GM19328 (cell line): ENCODE results near the gene OR4M1.
"Not testable (repeated sequence)": the region's sequence is repeated elsewhere in the genome, so short reads cannot be mapped to it uniquely, and the experiment has no call there.

Source experiments
- ATAC-seq: cut with Tn5 transposase; IDR thresholded peaks from one replicate; pipeline ENCODE4 v1.9.1; 2021; ENCODE audit warnings: mild to moderate bottlenecking, moderate library complexity; ENCODE audit not compliant: unreplicated experiment

OR4M1 gene

DNA sequence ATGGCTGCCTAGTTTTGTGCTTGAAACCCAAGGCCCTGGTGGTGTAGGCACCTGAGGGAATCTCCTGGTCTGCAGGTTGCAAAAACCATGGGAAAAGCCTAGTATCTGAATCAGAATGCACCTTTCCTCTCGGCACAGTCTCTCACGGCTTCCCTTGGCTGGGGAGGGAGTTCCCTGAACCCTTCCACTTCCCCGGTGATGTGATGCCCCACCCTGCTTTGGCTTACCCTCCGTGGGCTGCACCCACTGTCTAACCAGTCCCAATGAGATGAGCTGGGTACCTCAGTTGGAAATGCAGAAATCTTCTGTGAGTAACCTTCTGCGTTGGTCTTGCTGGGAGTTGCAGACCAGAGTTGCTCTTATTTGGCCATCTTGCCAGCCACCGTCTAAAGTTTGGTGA, 47.7 kb downstream of the OR4M1 start:
- ATAC-seq = not testable (repeated sequence)

DNA sequence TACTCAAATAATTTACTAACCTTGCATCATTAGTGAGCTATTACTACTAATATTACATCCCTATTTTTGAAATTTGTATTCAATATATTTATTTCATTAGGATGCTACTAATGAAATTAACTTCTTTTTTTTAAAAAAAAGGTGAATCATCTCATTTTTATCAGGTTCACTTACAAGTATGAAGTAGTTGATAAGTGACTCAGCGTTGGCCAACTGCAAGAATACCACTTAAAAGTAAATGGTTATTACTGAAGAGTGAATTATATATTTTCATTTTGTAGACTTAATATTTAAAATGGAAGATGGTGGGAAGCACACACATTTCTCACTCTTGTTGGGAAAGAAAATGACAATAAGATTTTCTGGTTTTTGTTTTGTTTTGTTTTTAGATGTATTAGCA, 49.9 kb downstream of the OR4M1 start:
- ATAC-seq = no peak

DNA sequence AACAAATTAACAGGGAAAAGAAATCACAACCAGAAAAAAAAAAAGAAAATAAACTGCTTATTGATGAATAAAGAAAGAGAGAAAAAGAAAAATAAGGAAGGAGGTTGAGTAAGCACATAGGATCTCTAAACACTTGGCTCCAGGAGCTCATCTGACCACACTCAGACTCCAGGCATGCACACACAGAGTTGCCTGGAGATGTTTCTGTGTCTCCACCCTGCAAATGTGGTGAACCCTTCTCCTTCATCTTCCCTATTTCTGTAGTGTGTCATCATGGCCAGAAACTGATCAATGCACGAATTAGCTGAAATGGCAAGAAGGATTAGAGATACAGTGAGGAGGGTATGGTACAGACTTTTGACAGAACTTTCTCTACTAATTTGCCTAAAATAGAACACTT, 50.5 kb downstream of the OR4M1 start:
- no peak for ATAC-seq

DNA sequence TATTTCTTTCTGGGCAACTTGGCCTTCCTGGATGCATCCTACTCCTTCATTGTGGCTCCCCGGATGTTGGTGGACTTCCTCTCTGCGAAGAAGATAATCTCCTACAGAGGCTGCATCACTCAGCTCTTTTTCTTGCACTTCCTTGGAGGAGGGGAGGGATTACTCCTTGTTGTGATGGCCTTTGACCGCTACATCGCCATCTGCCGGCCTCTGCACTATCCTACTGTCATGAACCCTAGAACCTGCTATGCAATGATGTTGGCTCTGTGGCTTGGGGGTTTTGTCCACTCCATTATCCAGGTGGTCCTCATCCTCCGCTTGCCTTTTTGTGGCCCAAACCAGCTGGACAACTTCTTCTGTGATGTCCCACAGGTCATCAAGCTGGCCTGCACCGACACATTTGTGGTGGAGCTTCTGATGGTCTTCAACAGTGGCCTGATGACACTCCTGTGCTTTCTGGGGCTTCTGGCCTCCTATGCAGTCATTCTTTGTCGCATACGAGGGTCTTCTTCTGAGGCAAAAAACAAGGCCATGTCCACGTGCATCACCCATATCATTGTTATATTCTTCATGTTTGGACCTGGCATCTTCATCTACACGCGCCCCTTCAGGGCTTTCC, 54.4 kb downstream of the OR4M1 start:
- not testable (repeated sequence) for ATAC-seq

GRCh38 chr14:19828314-19828713, 55.0 kb downstream of the OR4M1 start:
- ATAC-seq = no peak
